GM18858 (cell line): ENCODE measurements around the gene ZNF774.
"Not testable (repeated sequence)": the region's sequence is repeated elsewhere in the genome, so short reads cannot be mapped to it uniquely, and the experiment has no call there.

Experiments used
- ATAC-seq: cut with Tn5 transposase; IDR thresholded peaks from one replicate; pipeline ENCODE4 v1.9.1; 2021; ENCODE audit not compliant: unreplicated experiment

ZNF774 gene

DNA sequence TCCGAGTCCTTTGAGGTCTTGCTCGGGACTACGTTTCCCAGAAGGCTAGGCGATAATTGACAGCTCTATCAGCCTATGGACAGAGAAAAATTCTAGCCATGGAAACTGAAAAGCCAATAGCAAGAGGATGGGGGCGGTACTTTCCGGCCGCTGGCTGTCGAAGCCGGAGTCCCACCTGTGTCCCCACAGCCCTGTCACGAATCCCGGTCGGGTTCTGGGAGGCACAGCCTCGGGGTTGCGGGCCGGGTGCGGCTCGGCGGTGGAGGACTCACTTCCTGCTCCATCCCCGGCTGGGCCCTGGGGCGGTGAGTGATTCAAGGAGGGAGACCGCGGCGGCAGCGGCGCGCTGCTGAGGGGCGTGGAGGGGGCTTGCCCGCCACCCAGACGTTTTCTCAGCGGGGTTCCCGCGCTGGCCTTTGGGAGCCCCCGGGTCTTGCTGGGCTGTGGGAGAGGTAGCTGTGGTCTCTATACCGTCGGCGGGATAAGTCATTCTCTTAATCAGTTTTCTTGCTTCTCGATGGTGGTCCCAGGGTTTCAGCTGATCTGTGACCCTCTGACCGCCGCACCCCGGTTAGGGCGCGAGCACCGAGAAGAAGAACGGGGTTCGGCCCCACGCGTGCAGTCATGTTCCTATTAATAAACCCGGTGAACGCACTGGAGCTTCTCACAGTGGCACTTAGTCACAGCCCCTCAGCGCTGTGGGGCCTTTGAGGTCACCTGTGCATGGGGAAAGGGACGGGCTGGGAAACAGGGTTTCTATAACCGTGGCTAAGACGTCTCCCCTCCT lies at the start of gene ZNF774:
ZNF774 (plus strand) TSS at position 178 of the 787 bp plus-strand sequence. CDS start 2,377 bp downstream, outside the sequence.
- ATAC-seq, result peak; percentile 99

DNA sequence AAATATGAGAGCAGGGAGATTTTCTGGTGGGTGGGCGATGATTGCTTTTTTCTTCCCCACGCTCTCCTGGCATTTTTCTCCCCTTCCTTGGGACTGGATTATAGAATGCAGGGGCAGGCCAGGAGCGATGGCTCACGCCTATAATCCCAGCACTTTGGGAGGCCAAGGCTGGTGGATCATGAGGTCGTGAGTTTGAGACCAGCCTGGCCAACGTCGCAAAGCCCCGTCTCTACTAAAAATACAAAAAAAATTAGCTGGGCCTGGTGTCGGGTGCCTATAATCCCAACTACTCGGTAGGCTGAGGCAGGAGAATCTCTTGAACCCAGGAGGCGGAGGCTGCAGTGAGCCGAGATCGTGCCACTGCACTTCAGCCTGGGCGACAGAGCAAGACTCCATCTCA lies 46.7 kb upstream of the ZNF774 start:
- ATAC-seq, result not testable (repeated sequence)

DNA sequence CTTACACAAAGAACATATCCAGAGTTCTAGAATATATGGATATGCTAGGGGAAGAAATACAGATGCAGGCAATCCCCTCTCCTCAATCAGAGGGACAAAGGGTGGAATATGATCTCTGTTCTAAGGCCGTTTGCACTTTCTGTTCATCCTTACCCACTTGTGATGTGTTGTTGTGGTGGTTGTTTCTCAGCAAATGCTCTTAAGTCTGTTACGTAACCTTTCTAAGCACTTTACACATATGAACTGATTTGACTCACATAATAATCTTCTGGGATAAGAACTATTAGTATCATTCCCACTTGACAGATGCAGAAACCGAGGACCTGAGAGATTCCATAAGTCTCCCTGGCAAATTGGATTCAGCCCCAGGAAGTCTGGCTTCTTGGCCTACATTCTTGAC lies 46.2 kb upstream of the ZNF774 start:
- no peak for ATAC-seq

DNA sequence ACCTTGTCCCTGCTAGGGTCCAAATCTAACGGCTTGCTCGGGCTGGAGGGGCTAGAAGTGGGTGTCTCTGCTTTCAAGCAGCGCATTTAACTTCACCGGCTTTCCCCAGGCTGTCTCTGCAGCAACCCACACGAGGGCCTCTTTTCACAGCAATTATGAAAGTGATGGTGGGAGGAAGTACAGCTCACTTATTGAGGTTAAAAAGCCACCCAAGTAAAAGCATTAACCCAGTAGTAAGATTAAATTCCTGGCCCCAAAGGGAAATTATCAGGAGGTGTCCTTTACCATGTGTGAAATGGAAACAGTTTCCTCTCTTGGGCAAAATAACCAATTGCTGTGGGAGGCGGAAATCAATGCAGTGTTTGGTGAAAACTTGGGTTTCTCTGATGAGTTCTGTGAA lies 45.5 kb upstream of the ZNF774 start:
- no peak for ATAC-seq

DNA sequence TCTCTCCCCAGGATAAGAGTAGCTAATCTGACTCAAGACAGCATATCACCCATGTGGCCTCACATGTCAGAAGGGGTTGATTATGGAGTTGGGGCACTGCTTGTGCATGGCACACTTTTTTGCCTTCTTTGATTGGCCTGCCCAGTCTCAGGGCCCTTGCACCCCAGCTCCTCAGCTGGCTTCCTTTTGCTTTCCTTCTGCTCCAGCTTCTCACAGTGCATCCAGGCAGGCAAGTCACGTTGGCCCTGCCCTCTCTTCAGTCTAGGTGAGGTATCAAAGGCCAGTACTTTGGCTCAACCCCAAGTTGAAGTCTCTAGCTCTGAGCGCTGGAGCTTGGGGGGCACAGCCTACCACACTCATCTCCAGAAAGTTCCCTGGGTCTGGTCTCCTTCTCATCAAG lies 44.4 kb upstream of the ZNF774 start:
- ATAC-seq, result no peak

DNA sequence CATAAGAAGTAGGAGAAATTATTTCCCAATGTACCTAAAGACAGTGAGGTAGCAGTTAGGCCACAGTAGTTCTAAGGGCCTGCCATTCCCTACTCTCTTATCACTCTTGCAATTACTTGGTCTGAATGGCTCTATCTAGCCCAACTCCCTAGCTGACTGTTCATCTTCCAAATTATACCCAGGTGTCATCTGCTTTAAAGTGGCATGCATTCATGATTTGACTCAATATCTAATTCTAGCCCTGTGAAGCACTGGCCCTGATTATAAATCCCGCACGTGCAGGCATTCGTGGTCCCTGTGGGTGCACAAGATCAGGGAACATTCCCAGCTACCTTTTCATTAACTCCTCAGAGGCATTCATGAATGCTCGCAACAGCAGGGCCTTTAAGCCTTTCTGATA lies 43.1 kb upstream of the ZNF774 start:
- ATAC-seq, result no peak

DNA sequence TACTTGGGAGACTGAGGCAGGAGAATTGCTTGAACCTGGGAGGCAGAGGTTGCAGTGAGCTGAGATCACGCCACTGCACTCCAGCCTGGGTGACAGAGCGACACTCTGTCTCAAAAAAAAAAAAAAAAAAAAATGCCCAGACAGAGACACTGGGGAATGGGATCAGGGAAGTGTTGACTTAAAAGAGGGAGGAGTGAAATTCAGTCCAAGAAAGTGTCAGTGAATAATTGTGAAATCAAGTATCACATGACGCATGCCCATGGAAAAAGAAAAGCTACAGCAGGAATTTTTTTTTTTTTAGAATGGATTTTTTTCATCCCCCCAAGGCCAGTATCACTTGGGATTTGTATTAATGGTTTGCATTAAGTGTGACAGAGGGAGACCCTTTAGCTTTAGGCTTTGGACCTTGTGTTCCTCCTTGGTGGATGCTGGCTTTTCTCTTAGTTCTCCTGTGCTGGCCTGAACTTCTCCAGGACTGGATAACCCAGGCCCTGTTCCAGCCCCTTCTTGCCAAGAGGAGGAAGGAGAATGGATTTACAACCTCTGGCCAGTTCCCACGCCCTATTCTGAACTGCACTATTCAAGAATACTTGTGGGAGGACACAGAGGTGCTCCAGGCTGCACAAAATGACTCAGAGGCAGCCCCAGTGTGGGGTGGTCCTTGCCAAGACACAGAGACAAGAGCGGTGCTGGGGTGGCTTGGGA lies 36.7 kb upstream of the ZNF774 start:
- no peak for ATAC-seq

DNA sequence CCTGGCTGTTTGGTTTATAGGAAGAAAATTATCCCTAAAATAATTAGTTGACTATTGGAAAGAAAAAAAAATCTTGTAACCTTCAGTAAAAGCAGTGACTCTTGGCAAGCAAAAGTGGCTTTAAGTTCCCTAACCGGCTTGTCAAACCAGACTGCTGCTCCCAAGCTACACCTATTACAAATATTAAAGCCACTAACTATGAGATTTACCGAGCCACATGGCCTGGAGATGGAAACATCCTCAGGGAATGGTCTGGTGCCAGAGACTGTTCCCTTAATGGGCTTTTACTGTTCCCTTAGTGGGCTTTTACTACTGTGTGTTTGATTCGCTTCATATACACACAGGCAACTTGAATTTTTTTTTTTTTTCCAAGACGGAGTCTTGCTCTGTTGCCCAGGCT lies 35.9 kb upstream of the ZNF774 start:
- no peak for ATAC-seq

DNA sequence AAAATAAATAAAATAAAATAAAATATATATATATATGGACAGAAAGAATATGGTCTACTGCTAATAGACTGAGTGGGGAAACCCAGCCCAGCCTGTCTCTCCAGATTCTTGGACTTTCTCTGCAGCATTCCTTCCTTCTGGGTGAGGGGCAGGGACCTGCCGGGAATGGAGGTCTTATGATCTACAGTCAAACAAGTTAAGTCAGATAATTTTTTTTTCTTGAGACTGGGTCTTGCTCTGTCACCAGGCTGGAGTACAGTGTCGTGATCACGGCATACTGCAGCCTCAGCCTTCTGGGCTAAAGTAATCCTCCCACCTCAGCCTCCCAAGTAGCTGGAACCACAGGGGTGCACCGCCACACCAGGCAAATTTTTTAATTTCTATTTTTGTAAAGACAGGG lies 33.5 kb upstream of the ZNF774 start:
- ATAC-seq, result no peak

DNA sequence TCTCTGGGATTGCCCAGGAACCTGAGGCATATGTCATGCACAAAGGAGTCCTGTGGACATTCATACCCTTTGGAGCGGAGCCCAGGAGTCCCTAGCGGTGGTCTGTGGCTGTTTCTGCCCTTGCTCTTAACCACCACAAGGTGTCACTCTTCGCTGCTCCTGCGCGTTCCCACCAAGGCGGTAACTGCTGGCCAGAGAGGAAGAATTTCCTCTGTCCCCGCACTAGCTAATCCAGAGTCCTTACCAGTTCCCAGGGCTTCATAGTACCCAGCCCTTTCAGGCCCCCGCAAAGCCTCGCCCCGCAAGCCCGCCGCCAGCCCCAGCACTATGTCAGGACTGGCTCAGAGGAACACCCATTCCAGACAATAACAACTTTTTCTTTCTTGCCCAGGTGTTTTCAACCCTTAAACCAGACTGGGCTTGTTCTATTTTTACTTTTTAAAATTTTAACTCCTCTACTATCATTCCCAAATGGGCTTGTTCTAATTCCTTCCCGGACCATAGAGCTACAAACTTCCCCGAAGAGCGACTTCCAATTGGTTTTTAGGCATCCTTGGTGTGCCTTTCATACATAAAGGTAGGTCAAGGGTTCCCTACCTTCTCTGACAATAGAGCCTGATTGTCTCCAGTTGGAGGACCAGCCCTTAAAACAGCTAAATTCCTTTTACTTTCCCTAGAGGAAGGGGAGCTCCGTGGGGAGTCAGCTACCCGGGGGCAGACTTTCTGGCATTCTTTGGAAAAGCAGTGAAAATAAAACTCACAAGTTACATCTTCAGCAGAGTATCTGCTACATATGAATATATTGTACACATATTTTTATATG lies 31.8 kb upstream of the ZNF774 start:
- peak; percentile 60 for ATAC-seq

DNA sequence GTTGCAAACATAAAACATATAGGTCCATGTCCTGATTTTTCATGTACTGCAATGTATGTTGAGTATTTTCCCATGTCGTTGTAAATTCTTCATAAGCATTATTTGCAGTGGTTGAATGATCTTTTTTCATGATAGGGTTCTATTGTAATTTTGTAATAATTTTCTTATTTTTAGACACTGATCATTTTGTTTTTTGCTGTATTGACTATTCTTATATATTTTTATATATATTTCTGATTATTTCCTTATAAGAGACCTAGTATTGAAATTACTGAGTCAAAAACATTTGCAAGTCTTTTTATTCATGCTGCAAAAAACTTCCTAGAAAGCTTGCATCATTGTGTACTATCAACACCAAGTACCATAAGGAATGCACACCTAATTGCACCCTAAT lies 31.2 kb upstream of the ZNF774 start:
- ATAC-seq, result no peak

DNA sequence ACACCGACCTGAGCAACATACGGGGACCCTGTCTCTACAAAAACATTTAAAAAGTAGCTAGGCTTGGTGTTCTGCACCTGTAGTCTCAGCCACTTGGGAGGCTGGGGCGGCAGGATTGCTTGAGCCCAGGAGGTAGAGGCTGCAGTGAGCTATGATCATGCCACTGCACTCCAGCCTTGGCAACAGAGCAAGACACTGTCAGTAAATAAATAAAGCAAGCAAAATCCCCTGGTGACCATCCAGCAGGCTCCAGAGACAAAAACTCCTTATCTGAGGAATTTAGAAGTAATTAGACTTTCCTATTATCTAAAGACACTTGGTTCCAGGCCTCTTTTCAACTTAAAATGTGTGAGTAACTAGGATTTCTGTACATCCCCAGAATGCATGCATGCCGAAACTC lies 29.5 kb upstream of the ZNF774 start:
- ATAC-seq, result no peak

DNA sequence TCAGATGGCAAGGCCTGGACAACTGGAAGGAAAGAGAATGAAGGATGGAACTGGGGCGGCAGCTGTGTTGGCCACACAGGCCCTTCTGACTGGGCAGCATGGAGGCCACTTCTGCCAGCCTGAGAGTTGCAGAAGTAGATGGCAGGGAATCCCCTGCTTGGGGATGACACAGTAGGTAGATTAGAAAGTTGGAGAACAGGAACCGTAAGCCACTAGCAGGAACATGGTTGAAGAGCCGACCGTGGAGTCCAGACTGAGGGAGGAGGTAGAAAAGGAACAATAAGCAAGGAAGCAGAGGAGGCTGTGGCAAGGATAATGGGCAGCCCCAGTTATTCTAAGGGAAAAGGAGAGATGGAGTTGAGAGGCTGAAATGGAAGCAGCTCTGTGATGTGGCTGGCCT lies 26.4 kb upstream of the ZNF774 start:
- ATAC-seq, result no peak

DNA sequence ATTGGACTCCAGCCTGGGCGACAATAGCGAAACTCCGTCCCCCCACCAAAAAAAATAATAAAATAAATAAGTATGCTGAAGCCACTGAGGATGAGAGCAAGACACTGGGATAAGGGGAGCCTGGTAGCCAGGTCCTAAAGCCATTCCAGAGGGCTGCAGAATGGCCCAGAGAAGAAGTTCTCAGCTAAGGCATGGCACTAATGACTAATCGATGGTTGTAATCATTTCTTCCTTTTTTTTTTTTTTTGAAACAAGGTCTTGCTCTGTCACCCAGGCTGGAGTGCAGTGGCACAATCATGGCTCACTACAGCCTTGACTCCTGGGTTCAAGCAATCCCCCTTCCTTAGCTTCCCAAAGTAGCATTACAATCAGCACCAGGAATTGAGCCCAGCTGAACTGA lies 25.6 kb upstream of the ZNF774 start:
- no peak for ATAC-seq

DNA sequence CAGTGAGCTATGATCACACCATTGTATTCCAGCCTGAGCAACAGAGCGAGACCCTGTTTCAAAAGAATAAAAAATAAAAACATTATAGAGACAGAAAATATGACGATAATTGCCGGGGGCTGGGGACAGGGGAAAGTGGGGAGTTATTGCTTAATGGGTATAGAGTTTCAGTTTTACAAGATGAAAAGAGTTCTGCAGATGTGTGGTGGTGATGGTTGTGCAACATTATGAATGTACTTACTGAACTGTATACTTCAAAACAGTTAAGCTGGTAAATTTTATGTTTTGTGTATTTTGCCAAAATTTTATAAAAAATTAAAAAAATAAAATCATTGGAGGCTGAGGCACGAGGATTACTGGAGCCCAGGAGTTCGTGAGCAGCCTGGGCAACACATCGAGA lies 24.8 kb upstream of the ZNF774 start:
- no peak for ATAC-seq

DNA sequence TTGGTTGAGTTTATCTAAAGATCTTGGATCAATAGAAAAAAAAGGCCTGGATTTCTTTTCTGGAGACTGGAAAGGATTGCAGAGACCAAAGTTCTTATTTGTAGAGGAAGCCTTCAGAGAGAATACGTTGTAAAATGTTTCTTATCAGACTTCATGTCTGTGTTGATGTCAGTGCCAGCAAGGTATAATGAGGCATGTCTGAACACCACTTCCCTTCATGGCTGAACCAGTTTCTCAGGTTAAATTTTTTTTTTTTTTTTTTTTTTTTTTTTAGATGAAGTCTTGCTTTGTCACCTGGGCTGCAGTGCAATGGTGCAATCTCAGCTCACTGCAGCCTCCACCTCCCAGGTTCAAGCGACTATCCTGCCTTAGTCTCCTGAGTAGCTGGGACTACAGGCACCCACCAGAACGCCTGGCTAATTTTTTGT lies 17.8 kb upstream of the ZNF774 start:
- no peak for ATAC-seq

DNA sequence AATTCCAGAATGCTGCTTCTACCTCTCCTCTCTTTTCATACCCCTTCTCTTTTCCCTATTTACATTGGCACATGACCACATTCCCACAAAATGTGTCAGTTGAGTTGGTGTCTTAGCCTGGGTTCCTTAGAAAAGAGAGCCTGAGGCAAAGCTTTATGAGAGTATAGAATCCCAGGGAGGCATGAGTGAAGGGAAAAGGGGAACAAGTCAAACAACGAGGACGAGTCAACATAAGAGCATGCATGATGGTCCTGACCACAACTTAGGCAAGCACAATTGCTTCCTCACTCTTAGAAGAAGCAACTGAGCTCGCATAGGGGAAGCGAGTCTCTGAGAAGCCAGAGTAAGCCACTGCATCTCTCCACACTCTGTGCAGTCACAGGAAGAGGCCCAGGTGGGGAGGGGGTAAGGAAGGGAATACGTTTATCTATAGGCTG lies 15.4 kb upstream of the ZNF774 start:
- no peak for ATAC-seq

DNA sequence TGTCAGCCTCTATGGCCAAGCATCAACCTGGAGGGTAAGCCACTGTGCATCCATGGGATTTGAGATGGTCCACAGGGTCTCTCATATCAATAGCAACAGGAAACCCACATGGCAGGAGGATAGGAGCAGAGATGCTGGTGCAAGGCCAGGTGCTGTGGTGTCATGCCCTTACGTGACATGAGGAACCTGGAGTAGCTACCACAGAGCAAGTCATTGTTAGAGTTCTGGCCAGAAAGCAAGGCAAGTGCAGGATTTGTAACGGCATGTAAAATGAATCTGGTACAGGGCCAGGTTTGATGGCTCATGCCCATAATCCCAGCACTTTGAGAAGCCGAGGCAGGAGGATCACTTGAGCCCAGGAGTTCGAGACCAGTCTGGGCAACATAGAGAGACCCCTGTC lies 14.8 kb upstream of the ZNF774 start:
- ATAC-seq, result no peak

DNA sequence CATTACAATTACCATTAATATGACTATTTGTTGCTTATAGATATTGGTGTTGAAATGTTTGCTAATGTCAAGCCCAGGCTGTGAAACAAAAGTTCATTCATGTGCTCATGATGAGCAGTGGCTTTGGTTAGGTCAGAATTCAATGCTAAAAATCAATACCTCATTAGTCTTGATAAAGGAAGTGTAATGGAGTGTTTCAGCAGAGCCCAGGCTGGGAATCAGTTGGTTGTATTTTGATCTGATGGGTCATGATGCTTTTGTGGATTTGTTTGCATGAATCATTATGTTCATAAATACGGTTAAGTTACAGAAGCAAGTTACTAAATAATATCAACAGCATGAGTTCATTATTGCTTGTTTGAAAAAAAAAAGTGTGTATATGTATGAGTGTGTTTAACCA lies 13.6 kb upstream of the ZNF774 start:
- no peak for ATAC-seq

DNA sequence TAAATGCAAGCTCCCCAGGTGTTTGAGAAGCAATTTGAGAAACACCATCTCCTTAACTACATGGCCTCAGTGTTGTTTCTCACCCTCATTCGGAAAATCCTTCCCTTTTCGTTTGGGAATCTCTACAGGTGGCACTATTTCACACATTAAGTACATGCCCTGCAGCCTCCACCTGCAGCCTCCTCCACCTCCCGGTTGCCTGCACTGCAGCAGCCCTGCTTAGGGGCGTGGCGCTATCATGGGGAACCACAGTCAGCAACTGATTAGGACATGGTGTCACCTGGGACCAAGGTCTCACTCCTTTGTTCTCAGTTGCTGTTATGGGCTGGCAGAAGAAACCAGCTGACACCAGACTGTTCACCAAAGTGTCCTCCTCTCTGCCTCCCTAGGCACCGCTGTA lies 11.7 kb upstream of the ZNF774 start:
- ATAC-seq, result no peak

DNA sequence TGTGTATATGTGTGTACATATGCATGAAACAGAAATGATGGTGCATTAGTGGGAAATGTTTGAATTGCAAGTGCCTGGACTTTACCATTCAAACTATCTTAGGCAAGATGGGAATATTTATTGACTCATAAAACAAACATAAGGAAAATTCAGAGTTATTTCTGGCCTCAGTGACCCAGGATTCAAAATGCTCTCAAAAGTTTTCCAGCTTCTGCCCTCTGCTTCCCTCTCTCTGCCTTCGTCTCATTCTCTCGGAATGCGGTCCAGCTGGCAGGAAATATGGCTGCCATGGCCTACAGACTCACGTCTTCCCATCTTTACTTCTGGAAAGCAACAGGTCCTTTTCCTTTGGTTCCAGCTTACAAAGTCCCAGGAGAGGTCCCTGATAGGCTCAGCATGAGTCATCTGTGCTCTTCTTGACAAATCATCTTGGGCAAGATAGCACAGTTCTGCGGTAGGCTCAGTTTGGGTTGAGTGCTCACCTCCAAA lies 8.7 kb upstream of the ZNF774 start:
- no peak for ATAC-seq

DNA sequence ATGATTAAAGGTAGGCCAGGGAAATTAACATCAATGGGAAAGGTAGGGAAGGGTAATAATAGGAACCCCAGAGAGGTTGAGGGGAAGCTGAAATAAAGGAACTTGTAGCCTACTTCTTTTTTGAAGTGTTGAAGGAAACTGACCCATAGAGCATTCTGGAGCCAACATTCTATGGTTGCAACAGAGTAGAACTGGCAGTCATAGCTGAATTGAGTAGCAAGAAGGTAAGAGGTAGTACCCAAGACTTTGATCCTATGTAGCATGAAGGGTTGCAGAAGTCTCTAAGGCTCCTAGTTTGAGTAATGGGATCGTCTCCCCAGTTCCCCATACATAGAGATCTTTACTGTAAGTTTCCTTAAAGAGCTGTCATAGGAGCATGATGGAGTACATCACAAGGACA lies 7.4 kb upstream of the ZNF774 start:
- ATAC-seq, result no peak
